ENCODE measurements around the gene CUL9. TPM values are rescaled to one million over a fixed set of nuclear protein-coding genes. Genes with fewer than 3 reads are reported as not detected.

The CUL9 gene
- total RNA-seq, 1 donor from 2014 or later, result 14.1 TPM

DNA sequence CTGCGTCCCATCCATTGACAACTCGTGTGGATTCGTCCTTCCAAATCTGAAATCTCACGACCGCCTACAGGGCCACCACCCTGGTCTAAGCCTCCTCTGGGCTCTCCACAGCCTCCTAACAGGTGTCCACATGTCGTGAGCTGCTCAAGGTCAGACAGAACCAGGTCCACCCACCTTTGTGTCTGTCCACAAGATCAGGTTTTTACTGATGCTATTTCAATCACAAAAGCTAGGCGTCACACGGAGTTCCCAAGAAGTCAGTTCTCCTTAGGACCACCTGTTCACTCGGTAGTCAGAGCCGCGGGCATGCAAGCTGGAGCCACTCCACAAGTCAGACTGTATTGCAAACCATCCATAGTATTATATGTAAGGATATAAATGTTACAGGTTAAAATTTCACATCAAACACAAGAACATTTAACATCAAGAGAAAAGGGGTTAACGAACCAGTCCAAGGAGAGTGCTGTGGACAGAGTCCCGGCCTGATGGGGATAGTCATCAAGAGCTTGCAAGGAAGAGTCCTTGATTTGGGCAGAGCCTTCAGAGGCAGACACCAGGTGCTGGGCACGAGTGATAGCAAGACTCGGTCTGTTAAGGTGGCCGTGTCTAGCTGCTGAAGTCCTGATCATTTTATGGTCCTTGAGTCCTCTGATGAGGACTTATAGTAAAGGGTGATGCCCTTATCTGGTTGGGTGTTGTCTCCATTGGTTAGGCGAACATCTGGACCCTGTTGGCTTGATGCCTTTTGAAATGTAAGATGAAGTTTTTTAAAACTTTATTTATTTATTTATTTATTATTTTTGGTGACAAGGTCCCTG, 48.0 kb downstream of the CUL9 start:
- DNase-seq (ENCODE audit: low spot score), result no peak
- H3K4me1 ChIP-seq, result no peaks in the 10 kb centered on the region
- Mint-ChIP-seq H3K36me3 (peaks cover 4% of the 10 kb centered on the region), H3K9me3 (peaks cover 4% of the 10 kb centered on the region), H3K27me3 (ENCODE audit: insufficient read depth, low read depth) (peaks cover 26% of the 10 kb centered on the region), H3K4me1 (peaks cover 14% of the 10 kb centered on the region), H3K4me3 (peak overlapping the region; percentile 86), H3K27ac (no peak overlapping the region)
- no peak overlapping the region for H3K4me3 ChIP-seq
- no peaks in the 10 kb centered on the region for H3K36me3 ChIP-seq
- no peak overlapping the region for H3K27ac ChIP-seq
- H3K27me3 ChIP-seq, result peaks cover 33% of the 10 kb centered on the region
- TF ChIP-seq EZH2phosphoT487 (IDR thresholded peaks at IDR 0.05) (no peak), CTCF (IDR thresholded peaks at IDR 0.05) (no peak), EZH2 (IDR thresholded peaks at IDR 0.05) (no peak)
- no peaks in the 10 kb centered on the region for H3F3A ChIP-seq (ENCODE audit: low read depth)
- no peaks in the 10 kb centered on the region for H4K20me1 ChIP-seq (ENCODE audit: low read depth)
- H3K79me2 ChIP-seq (ENCODE audit: low read depth), result peaks cover 10% of the 10 kb centered on the region
- H3K4me2 ChIP-seq, result peak overlapping the region; percentile 77
- H2AFZ ChIP-seq (replicated peaks), result peak overlapping the region; percentile 98
- no peaks in the 10 kb centered on the region for H3K9me3 ChIP-seq (ENCODE audit: low read depth)
- no peak overlapping the region for H3K9ac ChIP-seq

GRCh38 chr6:43231053-43231452, 49.1 kb downstream of the CUL9 start:
- peaks cover 14% of the 10 kb centered on the region for H3K4me1 Mint-ChIP-seq
- Histone ChIP-seq H3K4me3 (no peak overlapping the region), H3K4me2 (no peak overlapping the region), H3K27ac (no peak overlapping the region), H4K20me1 (ENCODE audit: low read depth) (no peaks in the 10 kb centered on the region), H3K4me1 (no peaks in the 10 kb centered on the region), H3K27me3 (peaks cover 36% of the 10 kb centered on the region), H2AFZ (replicated peaks) (no peak overlapping the region), H3K79me2 (ENCODE audit: low read depth) (peaks cover 10% of the 10 kb centered on the region), H3K9ac (no peak overlapping the region), H3K9me3 (ENCODE audit: low read depth) (no peaks in the 10 kb centered on the region), H3F3A (ENCODE audit: low read depth) (no peaks in the 10 kb centered on the region), H3K36me3 (no peaks in the 10 kb centered on the region)
- peaks cover 4% of the 10 kb centered on the region for H3K9me3 Mint-ChIP-seq
- TF ChIP-seq EZH2phosphoT487 (IDR thresholded peaks at IDR 0.05) (no peak), EZH2 (IDR thresholded peaks at IDR 0.05) (no peak), CTCF (IDR thresholded peaks at IDR 0.05) (no peak)
- DNase-seq (ENCODE audit: low spot score), result no peak
- H3K36me3 Mint-ChIP-seq, result no peaks in the 10 kb centered on the region
- H3K4me3 Mint-ChIP-seq, result no peak overlapping the region
- H3K27ac Mint-ChIP-seq, result no peak overlapping the region
- peaks cover 24% of the 10 kb centered on the region for H3K27me3 Mint-ChIP-seq (ENCODE audit: insufficient read depth, low read depth)

GRCh38 chr6:43231735-43232450, 49.9 kb downstream of the CUL9 start:
- H3K4me1 Mint-ChIP-seq, result peaks cover 14% of the 10 kb centered on the region
- H3K27ac ChIP-seq, result no peak overlapping the region
- peaks cover 24% of the 10 kb centered on the region for H3K27me3 Mint-ChIP-seq (ENCODE audit: insufficient read depth, low read depth)
- no peak for TF ChIP-seq EZH2 (IDR thresholded peaks at IDR 0.05)
- no peak for TF ChIP-seq CTCF (IDR thresholded peaks at IDR 0.05)
- no peak for TF ChIP-seq EZH2phosphoT487 (IDR thresholded peaks at IDR 0.05)
- H3K4me3 Mint-ChIP-seq, result no peak overlapping the region
- no peaks in the 10 kb centered on the region for H3F3A ChIP-seq (ENCODE audit: low read depth)
- H3K4me2 ChIP-seq, result no peak overlapping the region
- no peak overlapping the region for H2AFZ ChIP-seq (replicated peaks)
- no peak for DNase-seq (ENCODE audit: low spot score)
- H3K36me3 Mint-ChIP-seq, result no peaks in the 10 kb centered on the region
- H3K4me3 ChIP-seq, result no peak overlapping the region
- H3K27me3 ChIP-seq, result peaks cover 41% of the 10 kb centered on the region
- peaks cover 10% of the 10 kb centered on the region for H3K79me2 ChIP-seq (ENCODE audit: low read depth)
- no peaks in the 10 kb centered on the region for H3K4me1 ChIP-seq
- peaks cover 4% of the 10 kb centered on the region for H3K9me3 Mint-ChIP-seq
- no peaks in the 10 kb centered on the region for H4K20me1 ChIP-seq (ENCODE audit: low read depth)
- no peak overlapping the region for H3K9ac ChIP-seq
- no peaks in the 10 kb centered on the region for H3K9me3 ChIP-seq (ENCODE audit: low read depth)
- no peaks in the 10 kb centered on the region for H3K36me3 ChIP-seq
- H3K27ac Mint-ChIP-seq, result no peak overlapping the region

Data from neural progenitor cell (in vitro differentiated cells).